ENCODE data around the gene CFAP43.

- no peak for TF ChIP-seq CTCF (IDR thresholded peaks at IDR 0.05)
- no peak for TF ChIP-seq POLR2AphosphoS5 (IDR thresholded peaks at IDR 0.05)
These were observed 127.7 kb downstream of the CFAP43 start for GRCh38 chr10:104104418-104104817.
